C4-2B (cell line): ENCODE results near the gene CYP1A2.

ENCODE experiments used
- ZFX ChIP-seq: fragments of 450-650 bp; IDR thresholded peaks from 2 replicates; pipeline ENCODE4 v1.6.1; 2017
- TF ChIP-seq, protein P1 (sequence below): fragments of 450-650 bp; conservative IDR thresholded peaks from 2 replicates; pipeline ENCODE4 v1.5.1; 2017; ENCODE audit warnings: mild to moderate bottlenecking

DNA sequence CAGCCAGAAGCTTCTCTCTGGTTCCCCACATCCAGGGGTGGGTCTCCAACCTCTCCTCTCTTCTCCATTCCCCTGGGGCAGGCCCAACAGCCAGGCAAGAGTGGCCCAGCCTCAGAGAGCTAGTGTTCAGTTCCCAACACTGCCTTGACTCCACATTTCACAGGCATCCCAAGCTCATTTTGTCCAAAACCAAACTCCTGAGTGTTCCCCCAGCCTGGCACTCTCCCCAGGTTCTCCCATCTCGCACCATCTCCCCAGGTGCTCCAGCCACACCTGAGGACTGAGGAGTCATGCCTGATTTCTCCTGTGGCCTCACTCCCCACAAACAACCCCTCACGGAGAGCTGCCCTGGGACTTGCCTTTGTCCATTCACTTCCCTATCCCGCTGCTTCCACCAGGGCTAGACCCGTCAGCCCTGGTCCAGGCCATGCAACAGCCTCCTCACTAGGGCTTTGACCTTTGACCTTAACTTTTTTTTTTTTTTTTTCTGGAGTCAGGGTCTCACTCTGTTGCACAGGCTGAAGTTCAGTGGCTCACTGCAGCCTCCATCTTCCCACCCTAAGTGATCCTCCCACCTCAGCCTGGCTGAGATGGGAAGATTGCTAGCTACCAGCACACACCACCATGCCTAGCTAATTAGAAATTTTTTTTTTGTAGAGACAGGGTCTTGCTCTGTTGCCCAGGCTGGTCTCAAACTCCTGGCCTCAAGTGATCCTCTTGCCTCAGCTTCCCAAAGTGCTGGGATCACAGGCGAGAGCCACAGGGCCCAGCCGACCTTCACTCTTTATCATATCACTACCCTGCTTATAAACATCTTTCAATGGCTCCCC lies 29.3 kb downstream of the CYP1A2 start:
- TF ChIP-seq, protein P1, sequence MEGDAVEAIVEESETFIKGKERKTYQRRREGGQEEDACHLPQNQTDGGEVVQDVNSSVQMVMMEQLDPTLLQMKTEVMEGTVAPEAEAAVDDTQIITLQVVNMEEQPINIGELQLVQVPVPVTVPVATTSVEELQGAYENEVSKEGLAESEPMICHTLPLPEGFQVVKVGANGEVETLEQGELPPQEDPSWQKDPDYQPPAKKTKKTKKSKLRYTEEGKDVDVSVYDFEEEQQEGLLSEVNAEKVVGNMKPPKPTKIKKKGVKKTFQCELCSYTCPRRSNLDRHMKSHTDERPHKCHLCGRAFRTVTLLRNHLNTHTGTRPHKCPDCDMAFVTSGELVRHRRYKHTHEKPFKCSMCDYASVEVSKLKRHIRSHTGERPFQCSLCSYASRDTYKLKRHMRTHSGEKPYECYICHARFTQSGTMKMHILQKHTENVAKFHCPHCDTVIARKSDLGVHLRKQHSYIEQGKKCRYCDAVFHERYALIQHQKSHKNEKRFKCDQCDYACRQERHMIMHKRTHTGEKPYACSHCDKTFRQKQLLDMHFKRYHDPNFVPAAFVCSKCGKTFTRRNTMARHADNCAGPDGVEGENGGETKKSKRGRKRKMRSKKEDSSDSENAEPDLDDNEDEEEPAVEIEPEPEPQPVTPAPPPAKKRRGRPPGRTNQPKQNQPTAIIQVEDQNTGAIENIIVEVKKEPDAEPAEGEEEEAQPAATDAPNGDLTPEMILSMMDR: no peak
- no peak for TF ChIP-seq ZFX
